Dermis microvascular lymphatic vessel endothelial cell (primary cell): ENCODE data around the gene SCAMP4. TPM values are rescaled to one million over a fixed set of nuclear protein-coding genes. Genes with fewer than 3 reads are reported as not detected.
"Not testable (repeated sequence)": the region's sequence is repeated elsewhere in the genome, so short reads cannot be mapped to it uniquely, and the experiment has no call there.

Experiments used
- DNase-seq, 2 donors: peaks; one replicate each; pipeline versions ENCODE4 v3.0.0 to v3.0.0-alpha.2; 2010; ENCODE audit warnings: low read depth in 2 of 2
- total RNA-seq: library from RNA; depleted of rRNA; stranded (reverse); fragments of >200 nt; gene quantifications from 2 replicates; pipeline ENCODE4 v1.2.1, GENCODE V29; 2014

Gene SCAMP4
- total RNA-seq, 1 donor from 2014 or later, result 18.2 TPM

DNA sequence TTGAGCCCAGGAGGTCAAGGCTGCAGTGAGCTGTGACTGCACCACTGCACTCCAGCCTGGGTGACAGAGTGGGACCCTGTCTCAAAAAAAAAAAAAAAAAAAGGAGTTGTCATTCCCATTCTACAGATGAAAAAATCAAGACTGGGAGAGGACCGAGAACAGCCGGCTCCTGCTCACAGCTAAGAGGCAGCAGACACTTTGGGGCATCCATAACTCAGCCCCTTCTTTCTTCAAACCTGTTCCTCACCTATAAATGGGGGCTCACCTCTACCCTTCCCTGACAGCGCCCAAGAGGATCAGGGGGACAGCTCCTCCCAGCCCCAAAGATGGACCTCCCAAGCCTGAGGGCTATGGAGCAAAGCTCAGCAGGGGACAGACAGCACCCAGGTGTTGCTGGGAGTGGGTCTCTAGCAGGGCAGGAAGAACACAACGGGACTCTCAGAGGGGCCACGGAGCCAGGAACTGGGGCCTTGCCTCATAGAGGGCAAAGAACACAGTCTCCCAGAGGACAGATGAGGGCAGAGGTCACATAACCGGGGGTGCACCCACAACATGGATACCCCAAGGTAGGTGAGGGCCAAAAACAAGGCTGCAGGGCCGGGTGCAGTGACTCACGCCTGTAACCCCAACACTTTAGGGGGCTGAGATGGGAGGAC lies 38.4 kb upstream of the SCAMP4 start:
- no peak for DNase-seq

DNA sequence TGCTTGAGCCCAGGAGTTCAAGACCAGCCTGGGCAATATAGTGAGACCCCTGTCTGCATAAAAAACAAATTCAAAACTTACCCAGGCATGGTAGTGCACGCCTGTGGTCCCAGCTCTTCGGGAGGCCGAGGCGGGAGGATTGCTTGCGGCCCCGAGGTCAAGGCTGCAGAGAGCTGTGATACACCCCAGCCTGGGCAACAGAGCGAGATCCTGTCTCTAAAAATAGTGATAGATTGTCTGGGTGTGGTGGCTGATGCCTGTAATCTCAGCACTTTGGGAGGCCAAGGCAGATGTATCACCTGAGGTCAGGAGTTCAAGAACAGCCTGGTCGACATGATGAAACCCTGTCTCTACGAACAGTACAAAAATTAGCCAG lies 37.9 kb upstream of the SCAMP4 start:
- no peak for DNase-seq

DNA sequence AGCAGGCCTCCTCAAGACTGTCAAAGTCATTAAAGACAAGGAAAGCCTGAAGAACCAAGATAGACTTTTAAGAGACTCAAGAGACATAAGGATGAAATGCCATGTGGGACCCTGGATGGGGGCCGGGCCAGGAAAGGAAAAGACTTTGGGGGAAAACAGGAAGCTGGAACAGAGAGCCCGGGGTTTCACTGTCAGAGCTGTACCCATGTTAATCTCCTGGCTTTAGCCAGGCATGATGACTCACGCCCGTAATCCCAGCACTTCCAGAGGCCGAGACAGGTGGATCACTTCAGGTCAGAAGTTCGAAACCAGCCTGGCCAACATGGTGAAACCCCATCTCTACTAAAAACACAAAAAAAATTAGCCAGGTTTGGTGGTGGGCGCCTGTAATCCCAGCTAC lies 36.2 kb upstream of the SCAMP4 start:
- no peak for DNase-seq

DNA sequence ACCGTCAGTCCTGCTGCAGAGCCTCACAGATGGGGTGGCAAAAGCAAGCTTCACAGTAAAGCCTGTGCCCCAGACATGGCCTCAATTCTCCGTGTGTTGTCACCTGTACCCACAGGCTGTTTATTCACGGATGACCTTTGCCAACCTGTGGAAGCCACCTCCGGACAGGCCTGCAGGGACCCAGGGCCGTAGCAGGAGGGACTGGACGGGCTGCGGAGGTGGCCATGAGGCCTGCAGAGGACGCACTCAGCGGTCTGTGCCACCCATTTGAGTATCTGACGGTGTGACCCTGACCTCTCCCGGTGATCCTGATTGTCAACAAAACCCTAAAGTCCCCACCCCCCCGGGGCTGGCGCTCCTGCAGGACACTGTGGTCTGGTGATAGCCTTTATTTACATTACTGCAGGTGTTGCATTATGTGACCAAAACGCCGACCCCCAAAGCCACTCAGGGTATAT lies 34.0 kb upstream of the SCAMP4 start:
- no peak for DNase-seq

DNA sequence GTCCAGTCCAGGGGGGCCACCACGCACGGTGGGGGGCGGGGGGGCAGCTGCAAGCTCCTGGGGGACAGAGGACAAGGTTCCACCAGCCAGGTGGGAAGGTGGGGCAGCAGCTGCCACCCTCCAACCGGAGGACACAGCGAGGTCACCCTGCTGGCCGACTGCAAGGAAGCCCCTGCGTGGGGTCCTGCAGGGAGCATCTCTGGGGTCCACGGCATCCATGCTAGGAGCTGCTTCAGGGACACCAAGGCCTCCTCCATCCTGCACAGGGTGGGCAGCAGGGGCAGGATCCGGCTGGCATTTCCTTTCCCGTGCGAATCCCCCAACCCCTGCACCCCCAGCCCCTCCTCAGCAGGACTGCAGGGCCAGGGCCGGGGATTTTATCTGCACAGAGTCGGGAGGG lies 33.6 kb upstream of the SCAMP4 start:
- no peak for DNase-seq

DNA sequence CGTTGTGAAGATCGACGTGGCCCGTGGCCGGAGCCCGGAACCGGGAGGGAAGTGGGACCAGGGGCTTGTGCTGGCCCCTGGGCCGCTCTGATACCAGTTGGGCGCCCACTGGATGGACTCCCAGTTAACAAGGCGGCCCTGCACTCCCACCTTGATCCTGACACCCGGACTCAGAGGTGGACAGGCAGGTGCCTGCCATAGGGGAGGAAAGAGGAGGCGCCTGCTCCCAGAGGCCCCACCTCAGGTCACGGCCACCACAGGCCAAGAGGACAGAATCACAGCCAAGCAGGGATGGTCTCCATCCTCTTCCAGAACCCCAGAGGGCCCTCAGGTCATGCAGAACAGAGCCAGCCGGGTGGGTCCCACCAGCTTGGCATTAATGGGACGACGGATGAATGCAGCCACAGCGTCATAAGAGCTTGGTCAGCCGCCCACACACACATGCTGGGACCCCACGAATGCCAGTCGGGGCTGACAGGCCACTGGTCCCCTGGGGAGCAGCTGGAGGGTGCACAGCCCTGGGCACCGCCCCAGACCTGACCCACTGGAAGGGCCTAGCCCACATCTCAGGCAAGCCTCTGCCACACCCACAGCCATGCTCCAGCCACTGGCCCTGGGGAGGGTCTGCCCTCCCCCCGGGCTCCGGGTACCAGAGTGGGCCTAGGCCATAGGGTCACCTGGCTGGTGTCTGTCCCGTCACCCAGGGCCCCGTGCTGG lies 32.2 kb upstream of the SCAMP4 start:
- DNase-seq, result no peak

DNA sequence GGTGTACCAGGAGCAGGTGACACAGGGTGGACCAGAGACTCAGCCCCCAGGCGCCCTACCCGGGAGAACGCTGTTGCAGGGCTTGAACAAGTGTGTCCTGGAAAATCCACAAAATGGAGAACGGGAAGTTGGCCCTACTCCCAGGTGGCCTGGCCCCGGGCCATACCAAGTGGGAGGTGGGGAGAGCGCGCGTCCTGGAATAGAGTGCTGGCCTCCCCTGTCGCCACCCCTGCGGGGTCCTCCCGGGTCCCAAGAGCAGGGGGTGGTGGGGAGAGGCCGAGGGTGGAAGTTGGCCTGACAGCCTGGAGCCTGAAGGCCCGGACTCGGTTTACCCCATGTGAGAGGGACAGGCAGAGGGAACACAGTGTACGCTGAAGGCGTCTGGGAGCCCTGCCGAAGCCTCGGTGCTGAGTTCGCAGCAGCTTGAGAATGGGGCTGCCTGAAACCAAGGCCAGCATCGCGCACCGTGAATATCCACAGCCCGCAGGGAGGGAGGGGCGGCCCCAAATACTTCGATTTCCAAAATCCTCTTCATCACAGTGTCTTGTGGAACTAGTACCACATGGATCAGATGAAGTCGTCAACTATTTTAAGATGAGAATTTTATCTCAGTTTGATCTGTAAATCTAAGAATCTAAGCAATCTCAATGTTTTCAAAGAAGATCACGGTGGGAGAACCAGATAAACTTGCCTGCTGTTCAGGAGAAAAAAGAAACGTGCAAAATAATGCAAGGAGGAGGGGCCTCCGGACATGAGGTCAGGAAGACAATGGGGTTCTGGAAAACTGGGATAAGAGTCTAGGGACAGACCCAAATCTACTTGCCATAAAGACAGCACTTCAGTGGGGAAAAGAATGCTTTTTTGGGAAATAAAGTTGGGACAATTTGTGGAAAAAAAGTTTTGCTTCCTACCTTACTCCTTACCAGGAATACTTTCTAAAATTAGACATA lies 31.4 kb upstream of the SCAMP4 start:
- peak; percentile 57 to 70 for DNase-seq

DNA sequence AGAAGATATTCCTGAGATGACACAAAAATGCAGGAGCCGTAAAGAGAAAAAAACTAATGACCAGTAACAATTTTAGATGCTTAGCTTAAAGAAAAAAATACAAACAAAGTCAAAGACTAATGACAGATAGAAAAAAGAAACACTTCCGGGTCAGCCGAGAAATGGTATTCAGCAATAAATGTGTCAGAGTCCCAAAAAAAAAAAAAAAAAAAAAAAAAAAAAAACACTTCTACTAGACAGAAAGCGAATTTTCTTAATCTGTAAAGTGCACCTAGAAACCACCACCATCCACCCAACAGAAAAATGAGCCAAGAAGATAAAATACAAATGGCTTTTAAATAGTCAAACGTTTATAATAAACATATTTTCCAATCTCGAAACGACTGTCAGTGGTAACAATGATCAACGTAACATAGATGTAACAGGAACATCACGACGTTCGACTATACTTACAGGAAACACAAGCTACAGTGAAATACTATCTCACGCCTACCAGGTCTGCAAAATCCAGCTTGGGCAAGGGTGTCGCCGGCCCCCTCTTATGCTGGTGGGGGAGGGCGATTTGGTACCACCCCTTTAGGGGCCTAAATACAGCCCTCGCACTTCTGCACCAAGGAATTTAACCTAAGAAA lies 30.5 kb upstream of the SCAMP4 start:
- peak in 1 of 2 donors; percentile 42 for DNase-seq

DNA sequence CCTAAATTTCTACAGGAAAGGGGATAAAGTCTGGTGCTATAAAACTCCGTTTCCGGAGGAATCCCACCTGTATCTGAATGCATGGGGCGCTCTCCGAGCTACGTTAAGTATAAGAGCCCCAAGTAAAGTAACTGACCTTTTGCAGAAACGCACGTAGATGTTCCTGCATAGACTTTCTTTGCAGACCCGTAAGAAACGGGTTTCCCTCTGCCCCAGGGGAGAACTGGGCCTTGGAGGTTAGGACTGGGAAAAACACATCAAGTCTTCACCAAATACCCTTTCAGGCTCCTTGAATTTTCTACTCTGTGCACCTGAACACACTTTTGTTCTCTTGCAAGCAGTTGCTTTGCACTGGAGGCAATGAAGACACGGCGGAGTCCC lies 29.9 kb upstream of the SCAMP4 start:
- DNase-seq, result not testable (repeated sequence)

DNA sequence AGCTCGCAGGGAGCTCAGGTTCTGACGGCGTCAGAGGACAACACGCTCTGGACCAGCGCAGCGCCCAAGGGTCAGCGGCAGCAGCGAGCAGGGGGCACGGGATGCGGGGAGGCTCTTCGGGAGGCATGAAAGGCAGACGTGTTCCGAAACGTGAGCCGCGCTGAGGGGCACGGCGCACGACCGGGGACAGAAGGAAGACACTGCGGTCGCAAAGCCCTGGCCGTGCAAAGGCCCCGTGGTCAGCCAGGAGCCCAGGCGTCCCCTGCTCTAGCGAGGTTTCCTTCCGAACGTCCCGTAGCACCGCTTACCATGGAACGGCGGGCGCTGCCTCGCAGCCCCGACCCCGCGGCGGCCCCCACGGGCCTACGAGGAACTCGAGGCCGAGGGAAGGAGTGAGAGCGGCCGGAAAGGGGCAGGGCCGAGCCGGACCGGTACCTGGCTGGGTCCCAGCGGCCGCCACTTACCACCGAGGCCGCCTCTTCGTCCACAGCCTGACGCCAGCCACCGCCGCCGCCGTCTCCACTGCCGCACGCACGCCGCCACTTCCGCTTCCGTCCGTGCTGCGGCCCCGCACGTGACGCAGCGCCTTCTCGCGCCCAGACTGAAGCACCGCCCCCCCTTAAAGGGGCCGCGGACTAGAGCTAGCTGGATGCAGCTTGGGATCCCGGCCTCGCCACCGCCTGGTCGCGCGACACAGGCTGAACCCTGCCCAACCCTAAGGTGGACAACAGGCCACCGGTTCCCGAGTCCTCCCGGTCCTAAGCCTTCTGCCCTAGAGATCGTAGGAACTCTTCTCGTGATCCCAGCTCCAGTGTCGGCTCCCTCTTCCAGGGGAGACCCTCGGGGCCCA lies 29.3 kb upstream of the SCAMP4 start:
- peak; percentile 68 to 92 for DNase-seq

DNA sequence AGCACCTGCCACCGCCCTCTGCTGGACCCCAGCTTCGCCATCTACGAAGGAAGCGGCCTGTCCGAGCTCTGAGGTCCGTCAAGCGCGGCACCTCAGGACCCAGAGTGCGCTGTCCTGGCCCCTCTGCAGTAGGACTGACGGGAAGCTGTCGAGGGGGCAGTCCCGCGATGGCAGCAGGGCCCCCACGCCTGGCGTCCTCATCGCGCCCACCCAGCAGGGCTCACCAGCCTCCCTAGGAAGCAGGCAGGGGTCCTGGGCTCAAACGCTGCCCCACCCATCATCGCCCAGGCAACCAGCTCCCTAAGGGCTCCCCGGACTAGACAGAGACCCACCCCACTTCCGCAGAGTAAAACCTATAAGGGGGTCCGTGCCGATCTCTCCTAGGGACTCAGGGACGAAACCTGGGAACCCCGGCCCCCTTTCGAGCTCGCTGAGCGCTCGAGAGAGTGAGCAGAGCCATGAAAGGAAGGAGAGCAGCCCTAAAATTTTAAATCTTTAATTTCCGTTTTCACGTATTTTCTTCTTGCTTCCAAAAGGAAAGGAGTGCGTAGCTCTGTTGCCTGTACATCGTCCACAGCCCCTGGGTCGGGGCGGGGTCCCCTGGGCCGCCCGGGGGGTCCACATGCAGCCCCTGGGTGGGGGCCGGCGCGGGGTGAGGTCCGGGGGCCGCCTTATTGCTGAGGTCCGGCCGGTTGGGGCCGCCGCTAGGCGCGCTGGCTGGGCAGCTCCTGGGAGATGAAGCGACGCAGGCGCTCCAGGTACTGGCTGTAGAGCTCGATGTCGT lies 28.5 kb upstream of the SCAMP4 start:
- DNase-seq, result not testable (repeated sequence)

DNA sequence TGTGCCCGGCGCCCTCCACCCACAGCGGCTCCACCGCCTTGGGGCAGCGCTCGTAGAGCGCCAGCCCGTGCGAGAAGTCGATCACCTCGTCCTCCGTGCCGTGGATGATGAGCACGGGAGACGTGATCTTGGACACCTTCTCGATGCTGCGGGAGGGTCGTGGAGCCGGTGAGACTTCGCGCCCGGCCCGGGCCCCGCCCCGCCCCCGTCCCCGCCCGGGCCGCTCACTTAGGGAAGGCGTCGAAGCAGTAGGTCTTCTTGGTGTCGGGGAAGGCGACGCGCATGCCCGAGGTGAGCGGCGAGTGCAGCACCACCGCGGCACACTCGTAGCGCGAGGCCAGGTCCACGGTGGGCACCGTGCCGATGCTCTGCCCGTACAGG lies 27.9 kb upstream of the SCAMP4 start:
- DNase-seq, result not testable (repeated sequence)

DNA sequence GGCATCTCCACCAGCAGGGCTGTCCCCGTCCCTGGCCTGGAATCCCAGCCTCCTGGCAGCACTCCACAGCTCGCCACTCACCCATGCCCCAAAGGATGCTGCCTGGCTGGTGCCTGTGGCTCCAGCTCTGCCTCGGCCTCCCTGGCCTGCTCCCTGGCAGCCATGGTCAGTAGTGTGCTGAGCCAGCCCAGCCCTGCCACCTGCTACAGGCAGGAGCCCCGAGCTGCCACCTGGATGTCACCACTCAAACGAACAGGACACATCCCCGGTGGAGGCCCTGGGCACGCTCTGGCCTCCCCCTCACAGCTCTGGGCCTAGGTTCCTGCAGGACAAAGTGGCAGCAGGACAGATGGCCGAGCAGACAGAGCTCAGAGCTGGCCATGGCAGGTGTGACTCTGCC lies 26.6 kb upstream of the SCAMP4 start:
- not testable (repeated sequence) for DNase-seq

DNA sequence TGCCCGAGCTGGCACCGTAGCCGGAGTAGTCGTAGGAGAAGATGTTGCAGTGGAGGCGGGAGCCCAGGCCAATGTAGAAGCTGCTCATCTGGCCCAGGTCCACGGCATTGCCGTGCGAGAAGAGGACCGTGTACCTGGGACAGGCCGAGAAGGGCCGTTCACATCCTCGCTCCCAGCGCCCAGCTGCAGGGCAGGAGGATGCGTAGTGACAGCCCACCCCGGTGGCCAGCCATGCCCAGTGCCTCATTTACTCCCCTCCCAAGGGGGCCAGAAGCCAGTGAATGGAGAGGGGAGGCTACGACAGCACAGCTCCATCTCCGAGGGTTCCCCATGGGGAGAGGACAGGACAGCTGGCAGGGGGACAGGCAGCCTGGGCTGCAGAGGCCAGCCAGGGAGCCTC lies 25.2 kb upstream of the SCAMP4 start:
- not testable (repeated sequence) for DNase-seq

DNA sequence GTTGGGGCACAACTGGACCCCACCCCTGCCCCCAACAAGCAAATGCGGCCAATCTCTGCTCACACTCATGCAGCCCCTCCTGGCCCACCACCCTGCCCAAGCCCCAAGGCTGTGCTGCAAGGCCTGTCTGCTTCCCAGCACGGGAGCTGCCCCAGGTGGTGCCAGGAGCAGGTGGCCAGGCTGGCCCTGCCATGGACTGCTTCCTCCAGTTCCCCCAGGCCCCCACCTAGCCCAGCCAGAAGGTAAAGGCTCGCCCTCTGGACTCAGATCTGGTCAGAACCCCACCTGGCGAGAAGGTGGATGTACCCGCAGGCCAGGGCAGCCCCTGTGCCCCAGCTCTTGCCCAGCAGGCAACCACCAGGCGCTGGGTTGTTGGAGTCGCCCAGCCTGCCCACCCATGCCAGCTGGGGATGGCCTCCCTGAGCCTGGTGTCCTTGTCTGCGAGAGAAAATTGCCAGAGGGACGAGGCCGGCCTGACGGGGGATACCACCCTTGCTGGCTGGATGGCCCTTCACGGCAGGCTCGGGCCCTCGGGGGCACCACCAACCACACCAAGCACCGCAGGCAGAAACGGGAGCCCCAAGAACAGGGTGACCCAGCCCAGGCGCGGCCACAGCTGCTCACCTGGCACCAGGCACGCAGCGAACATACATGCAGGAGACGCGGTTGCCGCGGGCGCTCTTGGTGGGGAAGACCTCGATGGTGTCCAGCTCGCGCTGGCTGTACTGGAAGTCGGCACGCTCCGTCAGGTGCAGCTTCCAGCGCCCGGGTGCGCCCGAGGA lies 24.4 kb upstream of the SCAMP4 start:
- no peak for DNase-seq

DNA sequence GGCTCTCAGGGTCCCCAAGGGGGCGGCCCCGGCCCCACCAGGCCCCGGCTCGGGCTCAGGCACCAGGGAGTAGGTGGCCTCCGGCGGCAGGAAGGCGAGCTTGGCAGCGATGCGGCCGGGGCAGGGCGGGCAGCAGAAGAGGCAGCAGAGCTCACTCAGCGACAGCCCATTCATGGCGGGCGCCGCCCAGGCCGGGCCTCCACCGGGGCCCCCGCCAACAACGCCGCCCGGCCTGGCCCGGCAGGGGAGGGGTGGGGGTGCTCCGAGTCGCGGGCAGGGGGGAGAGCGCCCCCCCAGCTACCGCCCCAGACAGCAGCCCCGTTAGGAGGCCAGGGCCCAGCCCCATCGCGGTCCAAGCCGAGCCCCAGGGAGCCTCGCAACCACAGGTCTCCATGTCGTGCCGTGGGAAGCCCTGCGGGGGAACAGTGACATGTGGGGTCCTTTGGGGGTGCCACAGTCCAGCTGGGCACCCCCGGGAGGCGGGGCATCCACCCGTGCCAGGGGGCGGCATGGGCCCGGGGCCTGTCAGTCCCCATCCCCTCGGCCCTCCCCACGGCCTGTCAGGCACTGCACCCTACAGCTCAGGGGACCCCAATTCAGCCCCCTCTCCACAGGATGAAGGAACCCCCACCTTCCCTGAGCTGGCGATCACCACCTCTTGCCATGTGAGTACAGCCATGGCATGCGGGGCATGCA lies 23.7 kb upstream of the SCAMP4 start:
- DNase-seq, result not testable (repeated sequence)

DNA sequence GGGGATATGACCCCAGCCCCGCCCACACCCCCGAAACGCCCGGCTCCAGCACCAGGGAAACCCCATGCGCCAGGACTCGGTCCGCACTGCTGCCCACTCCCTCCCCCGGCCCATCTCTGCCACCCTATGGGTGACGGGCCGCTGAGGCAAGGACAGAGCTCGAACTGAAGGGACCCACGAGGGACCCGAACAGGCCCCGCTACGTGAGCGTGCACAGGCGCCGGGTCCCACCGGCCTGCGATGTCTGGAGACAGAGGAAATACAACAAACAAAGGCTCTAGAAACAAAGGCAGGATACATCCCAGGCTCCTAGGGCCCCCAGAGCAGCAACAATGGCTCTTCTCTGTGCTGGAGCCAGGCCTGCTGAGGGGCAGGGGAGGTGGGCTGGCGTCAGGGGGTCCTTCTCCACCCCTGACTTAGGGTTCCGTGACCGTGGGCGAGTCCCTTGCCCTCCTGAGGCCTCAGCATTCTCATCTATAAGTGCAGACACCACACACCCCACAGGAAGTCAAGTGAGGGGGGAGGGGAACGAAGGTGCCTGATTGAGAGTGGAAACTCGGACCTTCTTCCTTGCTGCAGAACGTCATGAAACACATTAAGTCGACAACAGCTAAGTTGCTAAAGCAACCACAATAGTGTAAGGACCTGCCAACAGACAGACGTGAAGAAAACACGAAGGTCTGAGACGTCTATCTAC lies 23.0 kb upstream of the SCAMP4 start:
- peak in 1 of 2 donors; percentile 62 for DNase-seq
